GM18868 (cell line): Measurements from ENCODE around the gene DRC7.
"Not testable (repeated sequence)": the region's sequence is repeated elsewhere in the genome, so short reads cannot be mapped to it uniquely, and the experiment has no call there.

Experiments
- ATAC-seq: cut with Tn5 transposase; IDR thresholded peaks from one replicate; pipeline ENCODE4 v1.9.1; 2021; ENCODE audit warnings: mild to moderate bottlenecking, moderate library complexity; ENCODE audit not compliant: unreplicated experiment

The DRC7 gene

DNA sequence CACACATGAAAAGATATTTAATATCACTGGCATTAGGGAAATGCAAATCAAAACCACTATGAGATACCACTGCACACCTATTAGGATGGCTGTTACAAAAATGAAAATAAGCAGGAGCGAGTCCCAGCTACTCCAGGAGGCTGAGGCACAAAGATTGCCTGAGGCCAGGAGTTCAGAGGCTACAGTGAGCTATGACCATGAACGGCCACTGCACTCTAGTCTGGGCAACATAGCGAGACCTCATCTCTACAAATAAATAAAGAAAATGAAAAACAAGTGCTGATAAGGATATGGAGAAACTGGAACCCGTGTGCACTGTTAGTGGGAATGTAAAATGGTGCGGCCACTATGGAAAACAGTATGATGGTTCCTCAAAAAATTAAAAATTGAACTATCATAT lies 84.1 kb downstream of the DRC7 start:
- no peak for ATAC-seq

DNA sequence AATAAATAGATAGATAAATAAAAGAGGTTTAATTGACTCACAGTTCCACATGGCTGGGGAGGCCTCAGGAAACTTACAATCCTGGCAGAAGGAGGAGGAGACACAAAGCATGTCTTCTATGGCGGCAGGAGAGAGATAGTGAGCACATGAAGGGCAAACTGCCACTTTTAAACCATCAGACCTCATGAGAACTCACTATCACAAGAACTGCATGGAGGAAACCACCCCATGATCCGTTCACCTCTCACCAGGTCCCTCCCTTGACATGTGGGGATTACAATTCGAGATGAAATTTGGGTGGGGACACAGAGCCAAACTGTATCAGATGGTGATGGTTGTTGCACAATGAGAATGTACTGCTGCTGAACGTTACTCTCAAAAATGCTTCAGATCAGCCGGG lies 85.2 kb downstream of the DRC7 start:
- ATAC-seq, result not testable (repeated sequence)

DNA sequence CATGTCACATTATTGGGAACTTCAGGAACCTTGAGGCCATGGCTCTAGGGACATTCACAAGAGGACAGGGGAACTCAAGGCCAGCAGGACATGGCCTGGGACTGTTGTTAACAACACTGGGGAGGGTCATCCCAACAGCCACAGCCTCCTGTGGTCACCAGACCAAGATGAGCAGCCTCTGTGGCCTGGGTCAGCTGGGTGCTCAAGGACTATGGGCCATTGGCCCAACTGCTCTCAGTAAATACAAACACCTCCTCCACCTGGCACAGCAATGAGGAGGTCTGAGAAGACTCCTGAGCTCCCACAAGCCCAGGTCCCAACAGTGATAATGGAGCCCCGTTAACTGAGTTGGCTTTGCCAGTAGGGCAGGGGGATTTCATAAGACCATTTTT lies 86.7 kb downstream of the DRC7 start:
- no peak for ATAC-seq
